ENCODE data around the gene CCNY.

- TF ChIP-seq CTCF (IDR thresholded peaks at IDR 0.05) (no peak), POLR2A (IDR thresholded peaks at IDR 0.05) (no peak)
These were observed 115.9 kb downstream of the CCNY start for GRCh38 chr10:35452171-35452570.
